COLO668 (cell line): Measurements from ENCODE around the gene HSPA1L.
"Not testable (repeated sequence)": the region's sequence is repeated elsewhere in the genome, so short reads cannot be mapped to it uniquely, and the experiment has no call there.

Source experiments
- DNase-seq: peaks from one replicate; lab custom pipeline; 2025; ENCODE audit not compliant: unreplicated experiment; lab: John Stamatoyannopoulos, UW

Gene HSPA1L

DNA sequence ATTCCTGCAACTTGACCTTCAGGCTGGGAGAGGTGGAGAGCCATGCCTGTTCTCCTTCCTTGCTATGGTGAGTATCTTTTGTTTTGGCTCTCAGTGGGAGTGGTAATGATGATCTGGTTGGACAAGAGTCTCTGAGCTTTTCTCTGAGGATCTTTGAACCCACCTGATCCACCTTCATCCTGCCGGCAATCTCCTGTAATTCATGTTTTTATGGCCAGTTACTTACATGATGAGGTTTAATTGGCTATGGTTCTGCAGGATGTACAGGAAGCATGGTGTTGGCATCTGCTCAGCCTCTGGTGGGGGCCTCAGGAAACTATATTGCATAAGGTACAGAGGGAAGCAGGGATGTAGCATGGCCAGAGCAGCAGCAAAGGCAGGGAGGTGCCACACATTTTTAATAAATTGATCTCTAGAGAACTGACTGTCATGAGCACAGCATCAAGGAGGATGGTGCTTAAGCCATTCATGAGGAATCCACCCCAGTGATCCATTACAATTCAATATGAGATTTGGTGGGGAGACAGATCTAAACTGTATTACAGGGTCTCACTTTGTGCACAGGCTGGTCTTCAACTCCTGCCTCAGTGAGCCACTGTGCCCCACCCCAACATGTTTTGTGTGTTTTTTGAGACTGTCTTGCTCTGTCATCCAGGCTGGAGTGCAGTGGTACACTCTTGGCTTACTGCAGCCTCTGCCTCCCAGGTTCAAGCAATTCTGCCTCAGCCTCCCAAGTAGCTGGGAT lies 22.5 kb upstream of the HSPA1L start:
- no peak for DNase-seq

DNA sequence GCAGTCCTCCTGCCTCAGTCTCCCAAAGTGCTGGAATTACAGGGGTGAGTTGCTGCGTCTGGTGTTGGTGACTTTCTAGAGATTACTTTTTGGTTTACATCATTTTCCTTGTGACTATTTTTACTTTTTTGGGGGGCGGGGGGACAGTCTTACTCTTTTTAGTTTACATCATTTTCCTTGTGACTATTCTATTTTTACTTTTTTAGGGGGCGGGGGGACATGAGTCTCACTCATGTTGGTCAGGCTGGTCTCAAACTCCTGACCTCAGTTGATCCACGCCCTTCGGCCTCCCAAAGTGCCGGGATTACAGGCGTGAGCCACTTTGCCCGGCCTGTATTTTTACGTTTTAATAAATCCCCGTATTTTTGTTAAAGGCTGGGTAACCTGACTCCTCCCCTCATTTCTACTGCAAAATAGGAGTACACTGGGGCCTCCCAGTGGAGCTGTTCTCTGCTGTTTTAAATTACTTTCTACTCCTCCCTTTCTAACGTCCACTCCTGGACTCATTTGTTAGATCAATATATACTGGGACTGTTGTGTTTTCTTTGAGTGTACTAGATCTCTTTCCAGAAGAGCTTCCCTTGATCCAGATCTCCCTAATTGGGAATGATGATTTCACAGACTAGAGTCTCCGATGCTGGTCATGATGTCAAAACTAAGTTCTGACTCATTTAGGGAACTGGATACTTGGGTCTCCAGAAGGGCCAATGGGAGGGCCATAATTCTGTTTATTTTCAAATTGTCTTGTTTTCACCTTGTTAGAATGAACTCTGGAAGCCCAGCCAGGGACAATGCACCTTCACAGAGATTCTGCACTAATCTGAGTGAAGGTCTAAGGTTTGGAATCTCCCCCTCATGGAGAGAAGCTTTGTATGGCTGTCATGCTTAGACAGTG lies 21.6 kb upstream of the HSPA1L start:
- DNase-seq = no peak

DNA sequence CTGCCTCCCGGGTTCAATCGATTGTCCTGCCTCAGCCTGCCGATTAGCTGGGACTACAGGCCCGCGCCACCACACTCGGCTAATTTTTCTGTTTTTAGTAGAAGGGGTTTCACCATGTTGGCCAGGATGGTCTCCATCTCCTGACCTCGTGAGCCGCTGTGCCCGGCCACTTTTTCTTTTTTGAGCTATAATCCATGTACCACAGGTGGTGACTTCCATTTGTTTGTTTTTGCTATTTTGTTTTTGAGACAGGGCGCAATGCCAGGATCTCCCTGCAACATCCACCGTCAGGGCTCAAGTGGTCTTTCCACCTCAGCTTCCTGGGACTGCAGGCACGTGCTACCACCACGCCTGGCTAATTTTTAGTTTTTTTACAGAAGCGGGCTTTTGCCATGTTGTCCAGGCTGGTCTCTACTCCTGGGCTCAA lies 21.0 kb upstream of the HSPA1L start:
- no peak for DNase-seq

DNA sequence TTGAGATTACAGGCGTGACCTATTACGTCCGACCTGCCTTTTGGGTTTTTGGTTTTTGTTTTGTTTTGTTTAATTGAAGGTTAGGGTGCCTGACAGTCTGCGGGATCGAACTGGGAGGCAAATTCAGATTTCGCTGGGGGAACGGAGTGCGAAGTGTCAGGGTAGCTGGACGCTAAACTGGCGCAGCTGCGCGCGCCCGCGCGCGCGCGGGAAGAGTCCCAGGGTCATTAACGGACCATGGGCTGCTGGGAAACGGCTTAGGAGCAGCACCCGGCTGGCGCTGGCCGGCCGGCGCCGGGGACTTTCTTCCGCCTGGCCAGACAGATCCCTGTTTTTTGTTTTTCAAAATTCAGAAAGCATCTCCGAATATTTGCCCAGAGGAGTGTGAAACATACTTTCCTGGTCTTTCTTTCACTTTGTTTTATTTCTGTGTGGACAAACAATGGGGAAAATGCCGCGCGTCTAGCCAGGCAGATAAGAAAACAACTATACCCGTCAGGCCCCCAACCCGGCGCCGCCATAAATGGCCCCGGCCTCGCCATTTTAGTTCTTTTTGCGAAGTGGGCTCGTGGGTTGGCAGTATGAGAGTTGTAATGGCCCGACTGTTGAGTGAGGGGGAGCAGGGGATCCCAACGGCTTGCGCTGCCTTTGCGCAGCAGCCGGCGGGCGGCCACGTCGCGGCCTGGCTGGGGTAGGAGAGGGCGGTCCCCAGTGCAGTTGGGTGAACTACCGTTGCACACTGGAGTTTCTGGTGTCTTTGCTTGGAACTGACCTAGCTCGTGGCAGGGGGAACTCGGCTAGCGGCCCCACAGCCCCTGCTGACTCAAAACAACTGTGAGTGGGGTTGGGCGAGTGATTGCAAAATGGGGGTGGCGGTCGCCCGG lies 19.5 kb upstream of the HSPA1L start:
- peak; percentile 91 for DNase-seq

DNA sequence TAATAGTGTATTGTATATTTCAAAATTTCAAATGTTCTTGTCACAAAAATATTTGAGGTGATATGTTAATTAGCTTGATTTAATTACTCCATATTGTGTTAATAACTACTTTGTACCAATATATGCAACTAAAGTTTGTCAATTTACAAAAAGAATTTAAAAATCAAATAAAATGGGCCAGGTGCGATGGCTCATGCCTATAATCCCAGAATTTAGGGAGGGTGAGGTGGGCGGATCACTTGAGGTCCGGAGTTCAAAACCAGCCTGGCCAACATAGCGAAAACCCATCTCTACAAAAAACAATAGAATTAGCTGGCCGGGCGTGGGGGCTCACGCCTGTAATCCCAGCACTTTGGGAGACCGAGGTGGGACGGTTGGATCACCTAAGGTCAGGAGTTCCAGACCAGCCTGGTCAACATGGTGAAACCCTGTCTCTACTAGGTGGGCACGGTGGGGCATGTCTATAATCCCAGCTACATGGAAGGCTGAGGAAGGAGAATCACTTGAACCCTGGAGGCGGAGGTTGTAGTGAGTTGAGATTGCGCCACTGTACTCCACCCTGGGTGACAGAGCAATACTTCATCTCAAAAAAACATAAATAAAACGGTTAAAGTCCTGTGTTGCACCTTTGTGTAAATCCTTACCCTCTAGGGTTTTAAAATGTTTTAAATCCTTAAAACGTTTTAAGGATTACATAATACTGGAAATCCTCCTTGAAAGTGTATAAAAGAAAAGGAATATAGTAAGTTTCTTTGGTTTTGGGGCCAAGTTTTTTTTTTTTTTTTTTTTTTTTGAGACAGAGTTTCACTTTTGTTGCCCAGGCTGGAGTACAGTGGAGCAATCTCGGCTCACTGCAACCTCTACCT lies 16.5 kb upstream of the HSPA1L start:
- no peak for DNase-seq

DNA sequence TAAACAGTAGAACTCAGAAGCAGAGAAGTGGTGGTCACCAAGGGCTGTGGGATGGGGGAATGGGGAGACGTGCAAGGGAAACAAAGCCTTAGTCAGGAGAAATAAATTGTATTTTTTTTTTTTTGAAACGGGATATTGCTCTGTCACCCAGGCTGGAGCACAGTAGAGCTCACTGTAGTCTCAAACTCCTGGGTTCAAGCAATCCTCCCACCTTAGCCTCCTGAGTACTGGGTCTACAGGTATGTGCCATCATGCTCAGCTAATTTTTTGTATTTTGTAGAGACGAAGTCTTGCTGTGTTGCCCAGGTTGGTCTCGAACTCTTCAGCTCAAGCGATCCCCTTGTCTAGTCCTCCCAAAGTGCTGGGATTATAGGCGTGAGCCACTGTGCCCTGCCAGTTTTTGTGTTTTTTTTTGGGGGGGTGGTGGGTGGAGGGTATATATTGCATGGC lies 15.8 kb upstream of the HSPA1L start:
- no peak for DNase-seq

DNA sequence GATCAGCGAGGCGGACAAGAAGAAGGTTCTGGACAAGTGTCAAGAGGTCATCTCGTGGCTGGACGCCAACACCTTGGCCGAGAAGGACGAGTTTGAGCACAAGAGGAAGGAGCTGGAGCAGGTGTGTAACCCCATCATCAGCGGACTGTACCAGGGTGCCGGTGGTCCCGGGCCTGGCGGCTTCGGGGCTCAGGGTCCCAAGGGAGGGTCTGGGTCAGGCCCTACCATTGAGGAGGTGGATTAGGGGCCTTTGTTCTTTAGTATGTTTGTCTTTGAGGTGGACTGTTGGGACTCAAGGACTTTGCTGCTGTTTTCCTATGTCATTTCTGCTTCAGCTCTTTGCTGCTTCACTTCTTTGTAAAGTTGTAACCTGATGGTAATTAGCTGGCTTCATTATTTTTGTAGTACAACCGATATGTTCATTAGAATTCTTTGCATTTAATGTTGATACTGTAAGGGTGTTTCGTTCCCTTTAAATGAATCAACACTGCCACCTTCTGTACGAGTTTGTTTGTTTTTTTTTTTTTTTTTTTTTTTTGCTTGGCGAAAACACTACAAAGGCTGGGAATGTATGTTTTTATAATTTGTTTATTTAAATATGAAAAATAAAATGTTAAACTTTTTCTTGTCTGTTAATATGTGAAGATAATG lies 14.7 kb upstream of the HSPA1L start:
- DNase-seq = no peak

DNA sequence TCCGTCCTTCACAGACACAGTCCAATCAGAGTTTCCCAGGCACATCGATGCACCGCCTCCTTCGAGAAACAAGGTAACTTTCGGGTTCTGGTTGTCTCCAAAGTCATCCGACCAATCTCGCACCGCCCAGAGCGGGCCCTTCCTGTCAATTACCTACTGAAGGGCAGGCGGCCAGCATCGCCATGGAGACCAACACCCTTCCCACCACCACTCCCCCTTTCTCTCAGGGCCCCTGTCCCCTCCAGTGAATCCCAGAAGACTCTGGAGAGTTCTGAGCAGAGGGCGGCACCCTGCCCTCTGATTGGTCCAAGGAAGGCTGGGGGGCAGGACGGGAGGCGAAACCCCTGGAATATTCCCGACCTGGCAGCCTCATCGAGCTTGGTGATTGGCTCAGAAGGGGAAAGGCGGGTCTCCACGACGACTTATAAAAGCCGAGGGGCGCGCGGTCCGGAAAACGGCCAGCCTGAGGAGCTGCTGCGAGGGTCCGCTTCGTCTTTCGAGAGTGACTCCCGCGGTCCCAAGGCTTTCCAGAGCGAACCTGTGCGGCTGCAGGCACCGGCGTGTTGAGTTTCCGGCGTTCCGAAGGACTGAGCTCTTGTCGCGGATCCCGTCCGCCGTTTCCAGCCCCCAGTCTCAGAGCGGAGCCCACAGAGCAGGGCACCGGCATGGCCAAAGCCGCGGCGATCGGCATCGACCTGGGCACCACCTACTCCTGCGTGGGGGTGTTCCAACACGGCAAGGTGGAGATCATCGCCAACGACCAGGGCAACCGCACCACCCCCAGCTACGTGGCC lies 12.4 kb upstream of the HSPA1L start, which contains the start of gene HSPA1B:
HSPA1B (plus strand) TSS at position 453 of the 794 bp plus-strand sequence; CDS start at position 666, 213 bp downstream.
- peak; percentile 90 for DNase-seq

DNA sequence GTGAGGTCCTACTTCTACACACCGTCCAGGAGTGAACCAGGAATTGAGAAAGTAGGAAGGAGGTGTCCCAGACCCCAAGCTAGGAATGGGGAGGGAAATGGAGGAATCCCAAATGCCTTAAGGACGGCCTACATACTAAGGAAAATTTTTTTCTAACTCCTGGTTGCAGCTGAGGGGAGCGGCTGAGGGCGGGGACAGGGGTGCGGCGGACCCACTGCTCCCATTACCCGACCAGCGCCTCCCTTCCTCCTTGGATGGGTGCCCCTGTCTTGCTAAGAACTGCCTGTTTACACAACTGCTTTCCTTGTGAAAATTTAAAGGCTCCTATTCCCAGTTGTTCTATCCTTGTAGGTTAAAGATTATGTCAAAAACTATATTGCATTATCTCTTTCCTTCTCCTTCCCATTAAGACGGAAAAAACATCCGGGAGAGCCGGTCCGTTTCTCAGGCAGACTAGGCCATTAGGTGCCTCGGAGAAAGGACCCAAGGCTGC lies 11.8 kb upstream of the HSPA1L start:
- DNase-seq = no peak

DNA sequence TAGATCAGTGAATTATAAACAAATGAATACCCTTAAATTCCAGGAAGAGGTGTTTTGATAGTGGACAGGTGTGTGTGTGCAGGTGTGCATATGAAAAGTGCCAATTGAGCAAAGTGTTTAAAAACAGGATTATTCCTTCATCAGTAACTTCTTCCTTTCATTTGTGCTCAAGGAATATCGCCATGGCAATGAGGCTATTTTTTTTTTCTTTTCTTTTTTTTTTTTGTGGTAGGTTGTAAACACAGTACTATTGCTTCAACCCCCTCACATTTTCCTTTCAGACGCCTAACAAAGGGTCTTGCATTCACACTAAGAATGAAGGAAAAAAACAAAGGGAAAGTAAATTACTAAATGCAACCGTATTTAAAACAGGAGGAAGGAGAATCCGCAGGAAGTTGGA lies 10.5 kb upstream of the HSPA1L start:
- DNase-seq = no peak

DNA sequence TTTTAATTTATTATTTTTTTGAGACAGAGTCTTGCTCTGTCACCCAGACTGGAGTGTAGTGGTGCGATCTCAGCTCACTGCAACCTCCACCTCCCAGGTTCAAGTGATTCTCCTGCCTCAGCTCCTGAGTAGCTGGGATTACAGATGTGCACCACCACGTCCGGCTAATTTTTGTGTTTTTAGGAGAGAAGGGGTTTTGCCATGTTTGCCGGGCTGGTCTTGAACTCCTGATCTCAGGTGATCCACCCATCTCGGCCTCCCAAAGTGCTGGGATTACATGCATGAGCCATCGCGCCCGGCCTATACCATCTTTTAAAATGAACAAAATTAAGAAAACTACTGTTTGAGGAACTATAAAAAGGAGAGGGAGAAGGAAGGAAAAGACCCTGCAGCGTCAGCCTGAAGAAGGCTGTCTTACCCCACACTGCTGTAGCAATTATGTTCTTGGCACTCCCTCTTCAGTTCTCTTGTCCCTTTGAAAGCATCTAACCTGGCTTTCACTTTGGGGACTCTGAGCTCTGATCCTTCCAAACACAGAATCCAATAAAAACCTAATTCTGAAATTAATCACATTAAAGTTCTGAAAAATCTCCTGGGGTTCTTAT lies 8.6 kb upstream of the HSPA1L start:
- not testable (repeated sequence) for DNase-seq

DNA sequence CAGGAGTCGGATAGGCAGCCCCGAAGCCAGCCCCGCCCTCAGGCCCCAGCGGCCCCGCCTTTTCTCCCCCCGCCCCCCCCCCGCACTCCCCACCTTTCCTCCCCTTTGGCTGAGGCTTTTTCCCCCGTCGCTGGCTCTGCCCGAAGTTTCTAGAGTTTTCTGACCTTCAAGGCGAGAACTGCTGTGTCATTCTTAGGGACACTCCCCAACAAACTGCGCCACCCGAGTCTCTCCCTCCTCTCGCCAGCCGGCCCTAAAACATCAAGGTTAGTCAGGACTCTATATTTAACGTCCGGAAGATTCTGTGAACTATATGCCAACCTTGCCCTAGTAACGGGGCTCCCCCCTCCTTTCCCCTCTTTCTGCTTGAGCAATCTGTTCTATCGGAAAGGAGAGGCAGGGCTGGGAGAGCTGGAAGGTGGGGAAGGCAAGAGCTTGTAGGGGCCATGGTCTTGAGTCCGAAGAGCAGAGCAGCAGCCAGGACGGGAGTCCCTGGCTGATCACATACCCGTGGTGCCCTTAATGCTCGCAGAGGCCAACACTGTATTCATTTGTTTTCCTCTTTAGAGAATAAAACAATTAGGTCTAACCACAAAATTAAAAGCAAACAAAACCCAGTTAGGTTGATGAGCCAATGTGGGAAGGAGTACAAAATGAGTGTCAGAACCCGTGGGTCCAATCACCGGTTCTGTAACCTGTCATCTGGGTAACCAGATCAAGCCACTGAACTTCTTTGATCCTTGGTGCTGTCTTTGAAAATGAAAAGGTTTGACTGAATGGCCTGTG lies 7.1 kb upstream of the HSPA1L start:
- peak; percentile 21 for DNase-seq

DNA sequence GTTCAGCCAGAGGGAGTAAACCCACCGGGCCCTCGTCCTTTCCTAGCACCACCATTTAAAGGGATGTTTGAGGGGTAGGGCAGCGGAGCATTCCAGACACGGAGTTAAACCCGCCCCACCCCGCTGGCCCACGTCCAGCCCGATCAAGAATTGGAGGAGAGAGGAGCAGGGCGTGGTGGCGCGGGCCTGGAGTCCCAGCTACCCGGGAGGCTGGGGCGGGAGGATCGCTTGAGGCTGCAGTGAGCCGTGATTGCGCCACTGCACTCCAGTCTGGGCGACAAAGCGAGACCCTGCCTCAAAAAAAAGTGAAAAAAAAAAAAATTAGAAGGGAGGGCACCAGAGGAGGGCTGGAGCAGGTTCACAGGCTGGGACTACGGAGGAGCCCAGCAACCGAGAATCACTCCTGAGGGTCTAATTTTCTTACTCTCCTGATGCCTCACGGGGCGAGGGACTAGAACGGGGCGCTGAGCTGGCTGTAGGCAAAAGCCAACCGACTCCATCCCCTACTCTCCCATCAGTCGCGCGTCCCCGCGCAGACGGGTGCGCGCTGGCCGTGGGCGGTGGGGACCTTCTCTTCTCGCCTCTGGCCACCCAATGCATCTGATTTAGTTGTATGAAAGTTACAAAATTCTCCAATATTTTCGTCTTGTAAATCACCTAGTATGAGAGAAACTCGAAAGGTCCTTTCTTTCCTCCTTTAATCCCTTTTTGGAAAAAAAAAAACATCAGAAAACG lies 6.4 kb upstream of the HSPA1L start:
- DNase-seq = peak; percentile 38

DNA sequence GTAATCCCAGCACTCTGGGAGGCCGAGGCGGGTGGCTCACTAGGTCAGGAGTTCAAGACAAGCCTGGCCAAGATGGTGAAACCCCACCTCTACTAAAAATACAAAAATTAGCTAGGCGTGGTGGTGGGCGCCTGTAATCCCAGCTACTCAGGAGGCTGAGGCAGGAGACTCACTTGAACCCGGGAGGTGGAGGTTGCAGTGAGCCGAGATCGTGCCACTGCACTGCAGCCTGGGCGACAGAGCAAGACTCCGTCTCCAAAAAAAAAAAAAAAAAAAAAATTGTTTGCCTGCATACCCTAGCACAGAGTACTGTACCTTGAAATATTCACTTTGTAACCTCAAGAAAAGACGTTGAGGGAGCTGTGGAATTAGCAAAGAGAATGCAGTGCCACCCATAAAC lies 5.3 kb upstream of the HSPA1L start:
- not testable (repeated sequence) for DNase-seq

DNA sequence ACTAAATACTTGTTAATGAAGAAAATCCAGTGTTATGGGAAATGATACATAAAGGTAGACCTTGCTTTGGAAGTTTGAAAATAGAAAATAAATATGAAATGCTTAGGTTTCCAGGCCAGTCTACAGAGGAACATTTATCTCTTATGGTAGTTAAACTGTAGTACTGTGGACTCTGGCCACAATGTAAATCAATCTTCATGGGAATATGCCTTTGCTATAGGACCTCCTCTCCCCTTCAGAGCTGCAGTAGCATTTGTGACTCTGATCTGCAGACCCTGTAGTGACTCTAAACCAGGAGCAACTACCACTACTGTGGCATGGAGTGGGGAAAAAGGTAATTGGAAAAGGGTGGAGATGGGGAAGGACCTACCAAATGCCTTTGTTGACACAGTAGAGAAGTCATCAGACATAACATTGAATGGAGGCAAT lies 4.8 kb upstream of the HSPA1L start:
- DNase-seq = no peak

DNA sequence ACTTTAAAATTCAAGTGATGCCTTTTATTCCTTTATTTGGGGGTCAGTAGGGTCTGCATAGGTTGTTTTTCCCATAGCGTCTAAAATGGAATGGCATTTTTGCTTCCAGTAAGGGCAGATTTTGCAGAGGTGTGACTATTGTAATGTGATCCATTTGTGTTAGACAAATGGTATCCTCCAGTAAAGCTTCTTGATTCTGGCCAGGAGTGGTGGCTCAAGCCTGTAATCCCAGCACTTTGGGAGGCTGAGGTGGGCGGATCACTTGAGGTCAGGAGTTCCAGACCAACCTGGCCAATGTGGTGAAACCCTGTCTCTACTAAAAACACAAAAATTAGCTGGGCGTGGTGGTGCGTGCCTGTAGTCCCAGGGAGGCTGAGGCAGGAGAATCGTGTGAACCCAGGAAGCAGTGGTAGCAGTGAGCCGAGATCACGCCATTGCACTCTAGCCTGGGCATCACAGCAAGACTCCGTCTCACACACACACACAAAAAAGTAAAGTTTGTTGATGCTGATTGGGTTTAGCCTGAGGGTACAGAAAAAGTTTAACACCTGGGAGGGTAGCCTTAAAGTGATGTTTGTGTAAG lies 2.9 kb upstream of the HSPA1L start:
- DNase-seq = not testable (repeated sequence)
